GM19193 (cell line): Measurements from ENCODE around the gene SLC32A1.

Source experiments
- POLR2A ChIP-seq: IDR thresholded peaks from 4 replicates; pipeline ENCODE4 v1.6.1; 2011; ENCODE audit not compliant: insufficient read depth, insufficient read length; ENCODE audit errors: extremely low read depth

The SLC32A1 gene

GRCh38 chr20:38760978-38761377 is 36.7 kb downstream of the SLC32A1 start:
- no peak for TF ChIP-seq POLR2A

DNA sequence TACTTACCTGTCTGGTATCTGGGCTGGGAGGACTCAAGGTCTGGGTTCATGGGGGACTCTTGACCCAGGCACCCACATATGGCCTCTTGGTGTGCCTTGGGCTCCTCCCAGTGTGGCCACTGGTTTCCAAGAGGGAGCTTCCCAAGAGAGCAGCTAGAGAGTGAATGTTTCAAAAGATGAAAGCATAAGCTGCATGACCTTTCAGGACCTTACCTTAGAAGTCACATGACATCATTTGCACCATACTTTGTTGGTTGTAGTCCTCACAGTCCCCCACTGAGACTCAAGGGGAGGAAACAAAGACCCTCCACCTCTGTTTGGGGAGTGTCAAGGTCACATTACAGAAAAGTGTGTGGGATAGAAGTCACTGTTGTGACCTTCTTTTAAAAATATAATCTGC is 37.9 kb downstream of the SLC32A1 start:
- no peak for TF ChIP-seq POLR2A

- TF ChIP-seq POLR2A = no peak
These were observed 39.3 kb downstream of the SLC32A1 start for GRCh38 chr20:38763616-38764015.

- TF ChIP-seq POLR2A = no peak
These were observed 40.5 kb downstream of the SLC32A1 start for GRCh38 chr20:38764567-38765318.

- no peak for TF ChIP-seq POLR2A
These were observed 41.8 kb downstream of the SLC32A1 start for GRCh38 chr20:38766071-38766470.

- TF ChIP-seq POLR2A = no peak
These were observed 45.4 kb downstream of the SLC32A1 start for GRCh38 chr20:38769376-38770295.

DNA sequence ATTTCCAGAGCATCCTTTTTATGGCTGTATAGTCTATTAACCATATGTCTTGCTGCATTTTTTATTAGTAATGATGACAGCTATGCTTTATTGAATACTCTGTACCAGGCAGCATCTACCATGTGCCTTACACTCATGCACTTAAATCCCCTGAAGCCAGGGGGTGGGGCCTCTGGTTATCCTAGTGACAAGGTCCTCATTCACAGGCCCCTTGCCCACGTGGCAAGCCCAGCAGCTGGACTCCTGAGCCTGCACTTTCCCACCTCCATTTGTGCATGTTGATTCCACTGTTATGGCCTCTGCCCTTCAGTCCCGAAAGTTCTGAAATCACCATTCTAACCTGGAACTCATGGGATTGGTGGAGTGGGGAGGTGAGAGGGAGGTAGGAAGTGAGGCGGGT is 46.3 kb downstream of the SLC32A1 start:
- no peak for TF ChIP-seq POLR2A

DNA sequence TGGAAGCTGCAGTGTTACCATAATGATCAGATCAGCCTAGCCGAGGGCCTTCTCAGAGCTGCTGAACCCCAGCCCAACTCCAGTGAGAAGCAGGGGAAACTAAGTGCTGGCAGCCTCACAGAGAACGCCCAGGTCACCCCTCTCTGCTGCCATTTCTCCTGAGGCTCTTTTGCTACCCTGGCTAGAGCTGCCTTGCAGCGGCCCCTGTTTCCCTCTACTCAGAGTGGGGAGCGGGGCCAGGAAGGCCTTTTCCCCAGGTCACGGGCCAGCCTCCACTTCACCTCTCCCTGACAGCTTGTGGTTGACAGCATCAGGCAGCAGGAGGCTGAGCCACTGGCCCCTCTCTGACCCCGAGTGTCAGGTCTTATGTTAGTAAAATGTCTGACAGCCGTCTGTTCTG is 46.7 kb downstream of the SLC32A1 start:
- no peak for TF ChIP-seq POLR2A

- no peak for TF ChIP-seq POLR2A
These were observed 47.3 kb downstream of the SLC32A1 start for GRCh38 chr20:38771621-38772020.

- no peak for TF ChIP-seq POLR2A
These were observed 49.9 kb downstream of the SLC32A1 start for GRCh38 chr20:38774167-38774566.

GRCh38 chr20:38776363-38776762 is 52.1 kb downstream of the SLC32A1 start:
- TF ChIP-seq POLR2A = no peak
